ENCODE data around the gene ATAD2B.

The ATAD2B gene

GRCh38 chr2:23905155-23905554 lies 21.8 kb downstream of the ATAD2B start:
- H3K36me3 ChIP-seq (replicated peaks in 1 of 2; ENCODE audit: control insufficient read depth in 2 of 2, insufficient read depth in 2 of 2, low read length in 2 of 2), result no peaks in the 10 kb centered on the region
- H2BK5ac ChIP-seq (ENCODE audit: low read length), result no peak overlapping the region
- no peak overlapping the region for H2BK12ac ChIP-seq (ENCODE audit: low read length)
- H3K4me2 ChIP-seq (ENCODE audit: insufficient read depth, low read length, poor library complexity, severe bottlenecking), result no peak overlapping the region
- H3K4me3 ChIP-seq (ENCODE audit: low read length in 2 of 2), result no peak overlapping the region
- H2BK15ac ChIP-seq (ENCODE audit: low read length), result no peak overlapping the region
- peaks cover 3 to 9% of the 10 kb centered on the region in 2 donors for H3K4me1 ChIP-seq (ENCODE audit: control insufficient read depth in 2 of 2, insufficient read depth in 1 of 2, low read depth in 1 of 2, low read length in 2 of 2)
- no peak overlapping the region for H2BK120ac ChIP-seq (ENCODE audit: low read depth, low read length)
- DNase-seq (ENCODE audit: low spot score), result no peak
- H2AFZ ChIP-seq (ENCODE audit: low read length), result no peak overlapping the region
- H3K27ac ChIP-seq (replicated peaks; ENCODE audit: low read length), result no peak overlapping the region
- H3K4ac ChIP-seq (ENCODE audit: low read length), result no peak overlapping the region
- no peak overlapping the region for H2AK5ac ChIP-seq (ENCODE audit: low read depth, low read length)
- no peaks in the 10 kb centered on the region for H3K27me3 ChIP-seq (ENCODE audit: control insufficient read depth in 3 of 3, insufficient read depth in 3 of 3, low read depth in 1 of 3, low read length in 3 of 3)
- H4K91ac ChIP-seq (ENCODE audit: low read depth, low read length, poor library complexity), result no peak overlapping the region
- no peak overlapping the region for H3K18ac ChIP-seq (ENCODE audit: low read length)
- no peak overlapping the region for H3K9ac ChIP-seq (ENCODE audit: low read depth, low read length, poor library complexity)
- WGBS, 2 donors (ENCODE audit: extremely low coverage in 2 of 2, insufficient read length in 2 of 2, insufficient replicate concordance in 1 of 2), result no CpG with 5 or more reads among the region's 2 CpGs
- H3K23ac ChIP-seq (ENCODE audit: low read depth, low read length, poor library complexity), result no peak overlapping the region
- H4K8ac ChIP-seq (ENCODE audit: low read depth, low read length), result no peak overlapping the region
- no peaks in the 10 kb centered on the region for H3K9me3 ChIP-seq (replicated peaks in 1 of 2; ENCODE audit: control insufficient read depth in 2 of 2, insufficient read depth in 1 of 2, low read depth in 1 of 2, low read length in 2 of 2)
- H3K14ac ChIP-seq (ENCODE audit: low read length), result no peak overlapping the region
- H3K79me1 ChIP-seq (ENCODE audit: low read depth, low read length), result no peaks in the 10 kb centered on the region

- no peaks in the 10 kb centered on the region for H3K79me1 ChIP-seq (ENCODE audit: low read depth, low read length)
- H3K4me1 ChIP-seq (ENCODE audit: control insufficient read depth in 2 of 2, insufficient read depth in 1 of 2, low read depth in 1 of 2, low read length in 2 of 2), result peaks cover 3 to 9% of the 10 kb centered on the region in 2 donors
- H3K14ac ChIP-seq (ENCODE audit: low read length), result no peak overlapping the region
- H2BK15ac ChIP-seq (ENCODE audit: low read length), result no peak overlapping the region
- H3K4ac ChIP-seq (ENCODE audit: low read length), result no peak overlapping the region
- DNase-seq (ENCODE audit: low spot score), result no peak
- H3K27me3 ChIP-seq (ENCODE audit: control insufficient read depth in 3 of 3, insufficient read depth in 3 of 3, low read depth in 1 of 3, low read length in 3 of 3), result no peaks in the 10 kb centered on the region
- WGBS, 2 donors (ENCODE audit: extremely low coverage in 2 of 2, insufficient read length in 2 of 2, insufficient replicate concordance in 1 of 2), result no CpG with 5 or more reads among the region's 2 CpGs
- no peak overlapping the region for H2BK120ac ChIP-seq (ENCODE audit: low read depth, low read length)
- H3K36me3 ChIP-seq (replicated peaks in 1 of 2; ENCODE audit: control insufficient read depth in 2 of 2, insufficient read depth in 2 of 2, low read length in 2 of 2), result no peaks in the 10 kb centered on the region
- H3K9ac ChIP-seq (ENCODE audit: low read depth, low read length, poor library complexity), result no peak overlapping the region
- H3K23ac ChIP-seq (ENCODE audit: low read depth, low read length, poor library complexity), result no peak overlapping the region
- H3K4me2 ChIP-seq (ENCODE audit: insufficient read depth, low read length, poor library complexity, severe bottlenecking), result no peak overlapping the region
- no peak overlapping the region for H4K8ac ChIP-seq (ENCODE audit: low read depth, low read length)
- no peak overlapping the region for H2BK5ac ChIP-seq (ENCODE audit: low read length)
- no peak overlapping the region for H2BK12ac ChIP-seq (ENCODE audit: low read length)
- H2AK5ac ChIP-seq (ENCODE audit: low read depth, low read length), result no peak overlapping the region
- no peak overlapping the region for H4K91ac ChIP-seq (ENCODE audit: low read depth, low read length, poor library complexity)
- no peak overlapping the region for H3K18ac ChIP-seq (ENCODE audit: low read length)
- no peak overlapping the region for H3K4me3 ChIP-seq (ENCODE audit: low read length in 2 of 2)
- no peak overlapping the region for H3K27ac ChIP-seq (replicated peaks; ENCODE audit: low read length)
- H2AFZ ChIP-seq (ENCODE audit: low read length), result no peak overlapping the region
- no peaks in the 10 kb centered on the region for H3K9me3 ChIP-seq (replicated peaks in 1 of 2; ENCODE audit: control insufficient read depth in 2 of 2, insufficient read depth in 1 of 2, low read depth in 1 of 2, low read length in 2 of 2)
Observed at GRCh38 chr2:23904692-23905091, 22.2 kb downstream of the ATAD2B start.

DNA sequence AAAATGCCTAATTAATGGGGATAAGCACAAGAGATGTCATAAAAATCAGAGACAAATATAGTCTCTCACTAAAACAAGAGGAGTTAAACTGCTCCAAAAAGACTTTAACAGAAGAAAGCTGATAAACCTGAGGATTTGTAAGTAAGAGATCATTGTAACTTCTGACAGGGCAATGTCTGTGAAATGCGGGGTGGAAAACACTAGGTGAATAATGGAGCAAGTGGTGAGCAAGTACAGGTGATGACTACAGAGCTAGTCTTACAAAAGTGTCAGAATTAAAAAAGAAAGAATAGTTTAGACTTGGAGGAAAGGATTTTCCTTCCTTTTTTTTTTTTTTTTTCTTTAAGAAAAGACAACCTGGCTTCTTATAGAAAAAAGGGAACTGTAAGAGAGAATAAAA lies 22.7 kb downstream of the ATAD2B start:
- H2AFZ ChIP-seq (ENCODE audit: low read length), result no peak overlapping the region
- H2BK12ac ChIP-seq (ENCODE audit: low read length), result no peak overlapping the region
- H4K91ac ChIP-seq (ENCODE audit: low read depth, low read length, poor library complexity), result no peak overlapping the region
- WGBS, 2 donors (ENCODE audit: extremely low coverage in 2 of 2, insufficient read length in 2 of 2, insufficient replicate concordance in 1 of 2), result no CpG with 5 or more reads among the region's 1 CpG
- H3K79me1 ChIP-seq (ENCODE audit: low read depth, low read length), result no peaks in the 10 kb centered on the region
- H2BK5ac ChIP-seq (ENCODE audit: low read length), result no peak overlapping the region
- no peak overlapping the region for H3K4me3 ChIP-seq (ENCODE audit: low read length in 2 of 2)
- no peaks in the 10 kb centered on the region for H3K27me3 ChIP-seq (ENCODE audit: control insufficient read depth in 3 of 3, insufficient read depth in 3 of 3, low read depth in 1 of 3, low read length in 3 of 3)
- H3K27ac ChIP-seq (replicated peaks; ENCODE audit: low read length), result no peak overlapping the region
- no peak overlapping the region for H3K9ac ChIP-seq (ENCODE audit: low read depth, low read length, poor library complexity)
- no peak overlapping the region for H3K4ac ChIP-seq (ENCODE audit: low read length)
- no peaks in the 10 kb centered on the region for H3K9me3 ChIP-seq (replicated peaks in 1 of 2; ENCODE audit: control insufficient read depth in 2 of 2, insufficient read depth in 1 of 2, low read depth in 1 of 2, low read length in 2 of 2)
- H2BK15ac ChIP-seq (ENCODE audit: low read length), result no peak overlapping the region
- H3K4me1 ChIP-seq (ENCODE audit: control insufficient read depth in 2 of 2, insufficient read depth in 1 of 2, low read depth in 1 of 2, low read length in 2 of 2), result peaks cover 3 to 9% of the 10 kb centered on the region in 2 donors
- no peak for DNase-seq (ENCODE audit: low spot score)
- H3K4me2 ChIP-seq (ENCODE audit: insufficient read depth, low read length, poor library complexity, severe bottlenecking), result no peak overlapping the region
- no peak overlapping the region for H3K14ac ChIP-seq (ENCODE audit: low read length)
- no peak overlapping the region for H2BK120ac ChIP-seq (ENCODE audit: low read depth, low read length)
- no peak overlapping the region for H4K8ac ChIP-seq (ENCODE audit: low read depth, low read length)
- no peak overlapping the region for H3K23ac ChIP-seq (ENCODE audit: low read depth, low read length, poor library complexity)
- H3K36me3 ChIP-seq (replicated peaks in 1 of 2; ENCODE audit: control insufficient read depth in 2 of 2, insufficient read depth in 2 of 2, low read length in 2 of 2), result no peaks in the 10 kb centered on the region
- H3K18ac ChIP-seq (ENCODE audit: low read length), result no peak overlapping the region
- no peak overlapping the region for H2AK5ac ChIP-seq (ENCODE audit: low read depth, low read length)

DNA sequence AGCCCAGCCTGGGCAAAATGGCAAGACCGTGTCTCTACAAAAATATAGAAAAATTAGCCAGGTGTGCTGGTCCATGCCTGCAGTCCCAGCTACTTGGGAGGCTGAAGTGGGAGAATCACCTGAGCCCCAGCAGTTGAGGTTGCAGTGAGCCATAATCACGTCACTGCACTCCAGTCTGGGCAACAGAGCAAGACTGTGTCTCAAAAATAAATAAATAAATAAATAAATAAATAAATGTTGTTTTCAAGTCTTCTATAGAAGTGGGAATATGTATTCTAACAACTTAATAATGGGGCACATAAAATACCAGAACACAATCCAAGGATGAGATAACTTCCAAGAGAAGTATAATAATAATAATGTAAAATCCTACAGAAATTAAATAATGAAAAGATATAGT lies 23.9 kb downstream of the ATAD2B start:
- Histone ChIP-seq H2BK5ac (ENCODE audit: low read length) (no peak overlapping the region), H4K8ac (ENCODE audit: low read depth, low read length) (no peak overlapping the region), H3K27ac (replicated peaks; ENCODE audit: low read length) (no peak overlapping the region), H3K14ac (ENCODE audit: low read length) (no peak overlapping the region), H3K9me3 (replicated peaks in 1 of 2; ENCODE audit: control insufficient read depth in 2 of 2, insufficient read depth in 1 of 2, low read depth in 1 of 2, low read length in 2 of 2) (no peaks in the 10 kb centered on the region), H3K27me3 (ENCODE audit: control insufficient read depth in 3 of 3, insufficient read depth in 3 of 3, low read depth in 1 of 3, low read length in 3 of 3) (no peaks in the 10 kb centered on the region), H2BK120ac (ENCODE audit: low read depth, low read length) (no peak overlapping the region), H3K4ac (ENCODE audit: low read length) (no peak overlapping the region), H2AK5ac (ENCODE audit: low read depth, low read length) (no peak overlapping the region), H3K79me1 (ENCODE audit: low read depth, low read length) (peaks cover 2% of the 10 kb centered on the region), H3K4me2 (ENCODE audit: insufficient read depth, low read length, poor library complexity, severe bottlenecking) (no peak overlapping the region), H3K18ac (ENCODE audit: low read length) (no peak overlapping the region), H4K91ac (ENCODE audit: low read depth, low read length, poor library complexity) (no peak overlapping the region), H2AFZ (ENCODE audit: low read length) (no peak overlapping the region), H3K4me1 (ENCODE audit: control insufficient read depth in 2 of 2, insufficient read depth in 1 of 2, low read depth in 1 of 2, low read length in 2 of 2) (peaks cover 3 to 9% of the 10 kb centered on the region in 2 donors), H2BK15ac (ENCODE audit: low read length) (no peak overlapping the region), H2BK12ac (ENCODE audit: low read length) (no peak overlapping the region), H3K23ac (ENCODE audit: low read depth, low read length, poor library complexity) (no peak overlapping the region), H3K36me3 (replicated peaks in 1 of 2; ENCODE audit: control insufficient read depth in 2 of 2, insufficient read depth in 2 of 2, low read length in 2 of 2) (no peaks in the 10 kb centered on the region), H3K9ac (ENCODE audit: low read depth, low read length, poor library complexity) (no peak overlapping the region), H3K4me3 (ENCODE audit: low read length in 2 of 2) (no peak overlapping the region)
- no peak for DNase-seq (ENCODE audit: low spot score)
- no CpG with 5 or more reads among the region's 2 CpGs for WGBS, 2 donors (ENCODE audit: extremely low coverage in 2 of 2, insufficient read length in 2 of 2, insufficient replicate concordance in 1 of 2)

Data from neuronal stem cell (in vitro differentiated cells).